Parathyroid adenoma (tissue), 2 donors: Measurements from ENCODE around the gene TMEM250.

Source experiments
- H2AFZ ChIP-seq: fragments of 300-600 bp; sonication (generic); one replicate; pipeline ENCODE4 v1.7.0; 2017; ENCODE audit warnings: antibody characterized with exemption, mild to moderate bottlenecking
- H3K27ac ChIP-seq: fragments of 300-600 bp; sonication (generic); one replicate; pipeline ENCODE4 v1.7.0; 2017
- H3K27me3 ChIP-seq: fragments of 300-600 bp; sonication (generic); one replicate; pipeline ENCODE4 v1.7.0; 2017; ENCODE audit warnings: low read length; ENCODE audit not compliant: control insufficient read depth, insufficient read depth
- H3K36me3 ChIP-seq: fragments of 300-600 bp; sonication (generic); one replicate; pipeline ENCODE4 v1.7.0; 2017; ENCODE audit warnings: low read length; ENCODE audit not compliant: control insufficient read depth, insufficient read depth
- H3K4me1 ChIP-seq: fragments of 300-600 bp; sonication (generic); one replicate; pipeline ENCODE4 v1.7.0; 2017; ENCODE audit warnings: control low read depth
- H3K4me2 ChIP-seq: fragments of 300-600 bp; sonication (generic); one replicate; pipeline ENCODE4 v1.7.0; 2017; ENCODE audit warnings: low read length
- H3K4me3 ChIP-seq: fragments of 300-600 bp; sonication (generic); one replicate; pipeline ENCODE4 v1.7.0; 2017; ENCODE audit warnings: low read depth, low read length
- H3K79me2 ChIP-seq: fragments of 300-600 bp; sonication (generic); one replicate; pipeline ENCODE4 v1.7.0; 2017; ENCODE audit warnings: control low read depth
- H3K9ac ChIP-seq: fragments of 300-600 bp; sonication (generic); one replicate; pipeline ENCODE4 v1.7.0; 2017; ENCODE audit warnings: mild to moderate bottlenecking
- H3K9me3 ChIP-seq: fragments of 300-600 bp; sonication (generic); one replicate; pipeline ENCODE4 v1.7.0; 2017; ENCODE audit warnings: low read length; ENCODE audit not compliant: control insufficient read depth
- CTCF ChIP-seq: fragments of 300-600 bp; sonication (generic); IDR thresholded peaks from one replicate; pipeline ENCODE4 v1.7.0; 2017; ENCODE audit warnings: antibody characterized with exemption, mild to moderate bottlenecking
- donor health status: primary hyperparathyroidism.

Gene TMEM250

GRCh38 chr9:136090768-136091581, 27.7 kb downstream of the TMEM250 start:
- no peaks in the 10 kb centered on the region for H3K27me3 ChIP-seq
- H3K79me2 ChIP-seq = peaks cover 25% of the 10 kb centered on the region
- H3K36me3 ChIP-seq = no peaks in the 10 kb centered on the region
- H3K27ac ChIP-seq = no peak overlapping the region
- peaks cover under 1% of the 10 kb centered on the region for H3K4me1 ChIP-seq
- H3K4me3 ChIP-seq = no peak overlapping the region
- H3K9ac ChIP-seq = no peak overlapping the region
- no peak overlapping the region for H2AFZ ChIP-seq
- H3K4me2 ChIP-seq = no peak overlapping the region
- no peaks in the 10 kb centered on the region for H3K9me3 ChIP-seq
- TF ChIP-seq CTCF = no peak

- Histone ChIP-seq H3K36me3 (no peaks in the 10 kb centered on the region), H2AFZ (no peak overlapping the region), H3K27me3 (no peaks in the 10 kb centered on the region), H3K4me2 (no peak overlapping the region), H3K9ac (no peak overlapping the region), H3K79me2 (peaks cover 24% of the 10 kb centered on the region), H3K9me3 (no peaks in the 10 kb centered on the region), H3K4me1 (no peaks in the 10 kb centered on the region), H3K4me3 (no peak overlapping the region), H3K27ac (no peak overlapping the region)
- TF ChIP-seq CTCF = no peak
These were observed 28.5 kb downstream of the TMEM250 start for GRCh38 chr9:136090056-136090735.

GRCh38 chr9:136089697-136090045, 29.0 kb downstream of the TMEM250 start:
- no peak overlapping the region for H3K9ac ChIP-seq
- no peak overlapping the region for H3K27ac ChIP-seq
- no peaks in the 10 kb centered on the region for H3K9me3 ChIP-seq
- no peaks in the 10 kb centered on the region for H3K27me3 ChIP-seq
- H3K36me3 ChIP-seq = no peaks in the 10 kb centered on the region
- H3K4me2 ChIP-seq = no peak overlapping the region
- peaks cover 24% of the 10 kb centered on the region for H3K79me2 ChIP-seq
- no peak overlapping the region for H2AFZ ChIP-seq
- no peak overlapping the region for H3K4me3 ChIP-seq
- TF ChIP-seq CTCF = peak; percentile 46
- no peaks in the 10 kb centered on the region for H3K4me1 ChIP-seq

- Histone ChIP-seq H3K9me3 (no peaks in the 10 kb centered on the region), H3K79me2 (peaks cover 24% of the 10 kb centered on the region), H3K27ac (no peak overlapping the region), H3K4me2 (no peak overlapping the region), H3K36me3 (no peaks in the 10 kb centered on the region), H3K4me3 (no peak overlapping the region), H3K9ac (no peak overlapping the region), H3K27me3 (no peaks in the 10 kb centered on the region), H3K4me1 (no peaks in the 10 kb centered on the region), H2AFZ (no peak overlapping the region)
- no peak for TF ChIP-seq CTCF
These were observed 29.6 kb downstream of the TMEM250 start for GRCh38 chr9:136088939-136089696.
